GM12891 (cell line): ENCODE measurements around the gene FAM184A.

Experiments
- POLR2A ChIP-seq: IDR thresholded peaks from 2 replicates; pipeline ENCODE4 v1.6.1; 2011; ENCODE audit warnings: low read depth, low read length, control low read depth
- POLR2AphosphoS5 ChIP-seq: IDR thresholded peaks from 2 replicates; pipeline ENCODE4 v1.6.1; 2011; ENCODE audit warnings: low read depth, low read length, control low read depth
- SPI1 ChIP-seq: IDR thresholded peaks from 2 replicates; pipeline ENCODE4 v1.6.1; 2011; ENCODE audit warnings: low read depth, low read length, control low read depth
- TAF1 ChIP-seq: IDR thresholded peaks from 2 replicates; pipeline ENCODE4 v1.6.1; 2011; ENCODE audit warnings: low read depth, low read length, control low read depth

DNA sequence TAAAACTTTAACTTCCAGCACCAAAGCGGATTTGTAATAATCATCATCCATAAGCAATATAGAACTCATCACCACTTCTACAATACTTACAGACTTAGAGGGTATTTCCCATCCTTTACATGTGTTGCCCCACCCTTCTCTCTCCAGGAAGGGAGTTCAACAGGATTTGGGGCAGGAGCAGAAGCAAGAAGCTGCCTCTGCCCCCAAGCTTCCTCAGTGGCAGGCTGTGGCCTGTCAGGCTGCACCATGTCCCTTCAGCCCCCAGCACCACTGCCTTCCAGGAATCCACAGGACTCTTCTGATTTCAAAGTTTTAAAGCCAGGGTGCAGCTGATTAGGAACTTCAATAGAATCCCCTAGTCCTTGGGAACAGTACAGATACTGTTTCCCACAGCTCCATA is 106.8 kb downstream of the FAM184A start:
- TF ChIP-seq POLR2AphosphoS5 (no peak), POLR2A (no peak), TAF1 (no peak), SPI1 (no peak)
